Right cardiac atrium (tissue), 5 donors: Measurements from ENCODE around the gene NFE2. TPM values are rescaled to one million over a fixed set of nuclear protein-coding genes. Genes with fewer than 3 reads are reported as not detected.

Source experiments
- ATAC-seq, 2 donors: fragments of 200-7000 bp; cut with Tn5 transposase; one replicate each; pipeline versions ENCODE4 v1.8.0 to v1.9.1; 2020; ENCODE audit warnings: moderate library complexity in 2 of 2, mild to moderate bottlenecking in 1 of 2
- DNase-seq, 3 donors: peaks; one replicate each; pipeline ENCODE4 v3.0.0-alpha.2; 2020
- H3K27ac ChIP-seq: one replicate; pipeline ENCODE4 v1.5.1; 2013; ENCODE audit warnings: mild to moderate bottlenecking, low read length, control low read depth, moderate library complexity
- H3K27me3 ChIP-seq: one replicate; pipeline ENCODE4 v1.6.1; 2013; ENCODE audit not compliant: control insufficient read depth, insufficient read depth
- H3K4me1 ChIP-seq: one replicate; pipeline ENCODE4 v1.6.1; 2013; ENCODE audit warnings: low read length; ENCODE audit not compliant: control insufficient read depth, insufficient read depth
- H3K4me3 ChIP-seq: one replicate; pipeline ENCODE4 v1.5.1; 2013; ENCODE audit warnings: low read length, control low read depth
- H3K9me3 ChIP-seq: one replicate; pipeline ENCODE4 v1.6.1; 2013; ENCODE audit warnings: low read length; ENCODE audit not compliant: control insufficient read depth
- WGBS: extraction: QIAGEN DNeasy Blood & Tissue Kit; methylation state at CpG from one replicate; pipeline ENCODE4 v1.1.7; 2013; 5-methylcytosine and 5-hydroxymethylcytosine counted together
- intact Hi-C, 4 donors: fragments of 100-400 bp; cut with DNase I; formaldehyde crosslinking; loops; one replicate each; pipeline versions ENCODE4 v1.11.0 to v1.14.0; 2022 to 2023
- polyA plus RNA-seq: library from polyadenylated mRNA; stranded (reverse); fragments of 200-250 nt; gene quantifications from one replicate; pipeline ENCODE4 v1.2.3, GENCODE V29; 2013
- total RNA-seq, 4 donors: library from RNA; stranded (reverse); fragmentation: NEBNext Ultra II Directional; extraction: Animal tissue kit (Norgen Biotek cat#: 25700); gene quantifications; one replicate each; pipeline ENCODE4 v1.2.1, GENCODE V29; 2021
- donor health status: healthy with polysubstance abuse.
- donor health status: DM: no; HTN: yes; CAD: no.
- donor health status: DM: no; HTN: no; CAD: no.
- donor health status: DM: no; HTN: yes; CAD: no; lungs with severe emphysema.
- donor health status: DM: yes; HTN: yes; CAD: no.

The NFE2 gene
- total and polyA plus RNA-seq, 5 donors: 0.28 to 0.97 (median 0.32) TPM

DNA sequence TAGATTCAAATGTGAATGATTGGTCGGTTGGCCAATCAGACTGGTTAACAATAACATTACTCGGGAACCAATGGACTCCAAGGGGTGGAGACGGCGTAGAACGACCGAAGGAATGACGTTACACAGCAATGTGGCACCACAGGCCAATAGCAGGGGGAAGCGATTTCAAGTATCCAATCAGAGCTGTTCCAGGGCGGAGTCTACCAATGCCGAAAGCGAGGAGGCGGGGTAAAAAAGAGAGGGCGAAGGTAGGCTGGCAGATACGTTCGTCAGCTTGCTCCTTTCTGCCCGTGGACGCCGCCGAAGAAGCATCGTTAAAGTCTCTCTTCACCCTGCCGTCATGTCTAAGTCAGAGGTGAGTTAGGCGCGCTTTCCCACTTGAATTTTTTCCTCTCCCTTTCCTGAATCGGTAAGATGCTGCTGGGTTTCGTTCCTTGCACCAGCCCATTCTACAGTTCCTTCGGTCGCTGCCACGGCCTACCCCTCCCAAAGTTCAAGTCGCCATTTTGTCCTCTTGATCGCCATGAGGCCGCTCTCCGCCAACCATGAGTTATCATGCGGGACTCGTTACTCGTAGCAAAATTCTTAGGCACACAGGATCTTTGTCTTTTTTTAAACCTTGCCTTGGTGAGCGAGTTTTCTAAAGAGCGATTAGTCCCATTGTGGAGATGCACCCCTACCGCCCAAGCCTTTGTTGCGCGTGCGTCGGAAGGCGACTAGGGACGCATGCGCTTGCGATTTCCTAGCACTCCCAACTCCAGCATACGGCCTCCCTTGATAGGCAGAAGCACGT is 20.2 kb downstream of the NFE2 start, which contains the start of gene HNRNPA1:
Gene HNRNPA1, plus strand, starts transcription at position 259 of the 793 bp plus-strand sequence. Its CDS starts 82 bp downstream, at position 341.
- Histone ChIP-seq H3K9me3 (no peaks in the 10 kb centered on the region), H3K4me1 (peaks cover 6% of the 10 kb centered on the region), H3K27ac (peak within 1 kb of the TSS; percentile 98), H3K4me3 (peak within 1 kb of the TSS; percentile 92), H3K27me3 (no peaks in the 10 kb centered on the region)
- under 1% methylated on average over 48 of the region's 48 CpGs for WGBS
- peak; percentile 96 for ATAC-seq
- intact Hi-C loops: loop anchor here in 1 of 4 donors (10.0 kb wide), 1 partner anchor 84 kb away; the partner anchor contains the start of gene GPR84
- peak; percentile 95 for DNase-seq

DNA sequence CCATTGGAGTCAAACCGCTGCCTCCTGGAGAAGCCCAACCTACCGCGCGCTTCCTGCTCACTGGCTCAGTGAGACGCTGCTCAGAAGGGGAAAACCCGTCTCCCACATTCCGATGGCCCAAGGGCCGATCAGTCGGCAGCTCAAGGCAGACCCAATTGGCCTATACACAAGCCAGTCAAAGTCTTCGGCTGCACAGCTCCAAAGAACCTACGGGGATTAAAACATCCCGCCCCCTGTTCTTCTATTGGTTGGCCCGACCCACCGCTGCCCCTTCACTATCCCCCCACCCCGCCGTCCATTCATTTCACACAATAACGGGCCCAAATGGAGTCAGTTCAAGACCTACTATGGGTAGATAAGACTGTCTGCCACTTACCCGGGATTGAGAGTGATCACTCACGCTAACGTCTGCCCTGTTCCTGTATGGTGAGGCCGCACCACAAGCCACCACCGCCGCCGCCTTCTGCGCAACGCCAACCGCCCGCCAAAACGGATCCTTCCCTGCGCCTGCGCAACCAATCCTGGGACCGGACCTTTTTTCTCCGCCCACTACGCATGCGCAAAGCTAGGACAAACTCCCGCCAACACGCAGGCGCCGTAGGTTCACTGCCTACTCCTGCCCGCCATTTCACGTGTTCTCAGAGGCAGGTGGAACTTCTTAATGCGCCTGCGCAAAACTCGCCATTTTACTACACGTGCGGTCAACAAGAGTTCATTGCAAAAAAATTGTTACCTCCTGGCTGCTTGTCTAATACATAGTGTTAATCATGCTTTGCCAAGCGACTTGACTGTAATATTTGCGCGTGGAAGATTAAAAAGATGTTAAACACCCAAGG is 21.0 kb downstream of the NFE2 start, which contains the start of gene CBX5:
Gene CBX5, minus strand, starts transcription at position 491 of the 836 bp plus-strand sequence. CDS start 22,472 bp downstream, outside the sequence.
- Histone ChIP-seq H3K4me1 (peaks cover 6% of the 10 kb centered on the region), H3K27me3 (no peaks in the 10 kb centered on the region), H3K27ac (peak within 1 kb of the TSS; percentile 98), H3K9me3 (no peaks in the 10 kb centered on the region), H3K4me3 (peak within 1 kb of the TSS; percentile 92)
- DNase-seq: peak; percentile 99
- peak; percentile 93 to 94 for ATAC-seq
- intact Hi-C loops: loop anchor here in 1 of 4 donors (10.0 kb wide), 1 partner anchor 85 kb away; the partner anchor contains the start of gene GPR84
- under 1% methylated on average over 49 of the region's 49 CpGs for WGBS

DNA sequence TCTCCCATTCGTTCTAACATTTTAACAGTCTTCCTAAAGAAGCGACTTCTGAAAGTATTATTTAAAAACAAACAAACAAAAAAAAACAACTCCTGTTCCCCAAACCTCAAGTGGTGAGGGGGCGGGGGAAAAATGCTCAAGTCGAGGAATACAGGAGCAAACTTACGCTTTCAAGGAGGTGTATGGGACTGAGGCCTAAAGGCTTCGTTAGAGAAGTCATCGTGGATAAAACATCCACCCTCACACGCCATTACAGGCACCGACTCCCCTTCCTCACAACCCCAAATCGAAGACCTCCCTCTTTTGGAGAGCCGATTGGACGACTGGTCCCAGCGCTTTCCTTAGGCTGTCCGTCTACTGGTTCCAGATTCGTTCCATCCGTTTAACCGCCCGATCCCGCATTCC is 21.6 kb downstream of the NFE2 start:
- Histone ChIP-seq H3K4me1 (peaks cover 6% of the 10 kb centered on the region), H3K4me3 (peak overlapping the region; percentile 92), H3K27ac (peak overlapping the region; percentile 98), H3K9me3 (no peaks in the 10 kb centered on the region), H3K27me3 (no peaks in the 10 kb centered on the region)
- DNase-seq (no peak), ATAC-seq (no peak)
- under 1% methylated on average over 19 of the region's 19 CpGs for WGBS
- intact Hi-C loops: no loop called here

DNA sequence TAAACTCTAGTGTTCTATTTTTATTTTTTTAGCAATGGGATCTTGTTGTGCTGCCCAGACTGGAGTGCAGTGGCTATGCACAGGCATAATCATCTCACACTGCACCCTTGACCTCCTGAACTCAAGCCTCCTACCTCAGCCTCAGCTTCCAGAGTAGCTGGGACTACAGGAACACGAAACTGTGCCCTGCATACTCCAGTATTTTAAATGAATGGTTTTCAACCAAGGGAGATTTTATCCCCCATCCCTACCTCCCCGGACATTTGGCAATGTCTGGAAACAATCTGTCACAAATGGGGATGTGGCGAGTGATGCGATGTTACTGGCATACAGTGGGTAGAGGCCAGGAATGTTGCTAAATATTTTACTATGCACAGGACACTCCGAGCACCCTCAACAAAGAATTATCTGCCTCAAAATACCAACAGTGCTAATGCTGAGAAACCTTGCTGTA is 23.0 kb downstream of the NFE2 start:
- no peaks in the 10 kb centered on the region for H3K27me3 ChIP-seq
- peaks cover 6% of the 10 kb centered on the region for H3K4me1 ChIP-seq
- ATAC-seq (no peak), DNase-seq (no peak)
- 29% methylated on average over 5 of the region's 5 CpGs for WGBS
- no peaks in the 10 kb centered on the region for H3K9me3 ChIP-seq
- H3K27ac ChIP-seq: peak overlapping the region; percentile 67
- intact Hi-C loops: no loop called here
- H3K4me3 ChIP-seq: peak overlapping the region; percentile 16

DNA sequence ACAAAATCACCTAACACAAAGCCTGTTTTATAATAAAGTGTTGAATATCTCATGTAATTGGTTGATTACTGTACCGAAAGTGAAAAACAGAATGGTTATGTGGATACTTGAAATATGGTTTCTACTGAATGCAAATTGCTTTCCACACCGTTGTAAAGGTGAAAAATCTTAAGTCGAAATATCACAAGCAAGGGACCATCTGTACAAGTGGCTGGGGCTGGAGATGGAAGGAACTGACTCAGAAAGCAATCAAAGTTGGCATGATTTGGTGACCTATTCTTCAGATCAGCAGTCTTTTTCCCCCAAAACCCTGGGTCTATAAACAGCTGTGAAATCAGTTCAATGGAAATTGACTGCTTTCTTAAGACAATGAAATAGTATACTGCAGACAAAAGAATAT is 24.4 kb downstream of the NFE2 start:
- 87% methylated on average over 3 of the region's 3 CpGs for WGBS

DNA sequence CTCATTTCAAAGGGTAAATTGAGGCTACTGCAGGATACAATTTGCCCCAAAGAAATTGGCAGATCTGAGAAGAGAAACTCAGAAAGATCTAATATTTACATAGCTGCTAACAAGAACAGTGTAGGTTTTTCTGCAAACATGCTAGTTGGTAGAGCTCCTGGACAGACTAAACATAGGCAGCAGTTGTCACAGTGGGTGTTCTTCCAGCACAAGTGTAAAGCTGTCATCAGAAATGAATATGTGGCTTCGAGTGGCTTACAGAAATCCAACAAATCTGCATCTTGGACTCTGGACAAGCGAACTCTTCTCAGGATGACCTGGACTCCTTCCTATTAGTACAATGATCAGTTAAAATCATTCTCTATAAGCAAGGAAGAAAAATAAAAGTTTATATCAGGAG is 26.8 kb downstream of the NFE2 start:
- DNase-seq (no peak), ATAC-seq (no peak)
- Histone ChIP-seq H3K4me3 (no peak overlapping the region), H3K4me1 (peaks cover 2% of the 10 kb centered on the region), H3K27me3 (no peaks in the 10 kb centered on the region), H3K27ac (no peak overlapping the region), H3K9me3 (no peaks in the 10 kb centered on the region)
- intact Hi-C loops: no loop called here
- 76% methylated on average over 2 of the region's 2 CpGs for WGBS

More for the DNA sequence above, 24.4 kb downstream of the NFE2 start:
- Histone ChIP-seq H3K27ac (no peak overlapping the region), H3K9me3 (no peaks in the 10 kb centered on the region), H3K27me3 (no peaks in the 10 kb centered on the region), H3K4me1 (peaks cover 2% of the 10 kb centered on the region), H3K4me3 (no peak overlapping the region)
- no peak for ATAC-seq
- intact Hi-C loops: no loop called here
- no peak for DNase-seq

DNA sequence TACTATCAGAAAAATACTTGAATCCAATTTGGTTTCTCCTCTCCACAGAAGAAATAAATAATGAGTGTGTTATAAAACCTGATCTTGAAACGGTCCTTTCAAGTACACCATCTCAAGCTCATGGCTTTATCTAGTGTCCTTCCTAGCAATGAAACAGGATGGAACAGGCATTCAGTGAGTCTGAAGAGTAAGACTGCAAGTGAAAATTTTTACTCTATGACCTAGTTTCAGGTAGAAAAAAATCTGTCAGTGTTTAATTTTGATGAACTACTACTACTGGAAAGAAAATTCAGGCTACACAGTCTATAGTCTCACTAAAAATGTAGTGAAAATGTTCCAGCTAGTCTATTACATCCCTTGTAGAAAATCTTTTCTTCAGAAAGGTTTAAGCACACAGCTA is 28.6 kb downstream of the NFE2 start:
- no peak for DNase-seq
- no peaks in the 10 kb centered on the region for H3K4me1 ChIP-seq
- no peak for ATAC-seq
- intact Hi-C loops: no loop called here
- H3K27me3 ChIP-seq: no peaks in the 10 kb centered on the region
- H3K4me3 ChIP-seq: no peak overlapping the region
- H3K27ac ChIP-seq: no peak overlapping the region
- WGBS: 60% methylated on average over 1 of the region's 1 CpG
- no peaks in the 10 kb centered on the region for H3K9me3 ChIP-seq

DNA sequence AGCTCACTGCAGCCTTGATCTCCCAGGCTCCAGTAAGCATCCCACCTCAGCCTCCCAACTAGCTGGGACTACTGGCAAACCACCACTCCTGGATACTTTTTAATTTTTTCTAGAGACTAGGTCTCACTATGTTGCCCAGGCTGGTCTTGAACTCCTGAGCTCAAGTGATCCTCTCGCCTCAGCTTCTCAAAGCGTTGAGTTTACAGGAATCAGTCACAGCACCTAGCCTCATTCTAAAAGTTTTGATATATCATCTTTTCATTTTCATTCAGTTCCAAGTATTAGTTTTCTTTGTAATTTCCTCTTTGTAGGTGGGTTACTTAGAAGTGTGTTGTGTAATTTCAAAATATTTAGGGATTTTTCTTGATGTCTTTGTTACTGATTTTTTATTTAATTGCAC is 30.5 kb downstream of the NFE2 start:
- Histone ChIP-seq H3K4me3 (no peak overlapping the region), H3K27ac (no peak overlapping the region), H3K4me1 (no peaks in the 10 kb centered on the region), H3K27me3 (no peaks in the 10 kb centered on the region), H3K9me3 (no peaks in the 10 kb centered on the region)
- DNase-seq: no peak
- 97% methylated on average over 2 of the region's 2 CpGs for WGBS
- ATAC-seq: no peak
- intact Hi-C loops: no loop called here

DNA sequence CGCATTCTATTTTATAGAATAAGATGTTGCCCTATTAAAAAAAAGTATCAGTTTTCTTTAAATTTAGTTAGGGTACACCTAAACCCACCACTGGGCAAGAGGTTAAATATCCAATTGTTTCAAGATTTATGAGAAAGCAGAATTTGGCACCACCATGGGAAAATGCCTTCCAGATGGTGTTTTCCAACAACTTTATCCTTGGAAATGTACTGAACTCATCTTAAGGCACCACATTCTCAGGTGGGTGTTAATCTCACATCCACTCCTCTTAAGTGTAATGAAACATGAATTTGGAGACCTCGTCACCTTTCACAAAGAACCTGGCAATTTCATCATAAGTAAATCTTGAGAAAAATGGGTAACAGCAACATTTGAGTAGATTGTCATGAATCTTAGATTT is 34.0 kb downstream of the NFE2 start:
- no peak overlapping the region for H3K27ac ChIP-seq
- intact Hi-C loops: no loop called here
- H3K27me3 ChIP-seq: no peaks in the 10 kb centered on the region
- H3K4me1 ChIP-seq: no peaks in the 10 kb centered on the region
- DNase-seq: no peak
- no peak for ATAC-seq
- 97% methylated on average over 2 of the region's 2 CpGs for WGBS
- H3K4me3 ChIP-seq: no peak overlapping the region
- H3K9me3 ChIP-seq: no peaks in the 10 kb centered on the region

DNA sequence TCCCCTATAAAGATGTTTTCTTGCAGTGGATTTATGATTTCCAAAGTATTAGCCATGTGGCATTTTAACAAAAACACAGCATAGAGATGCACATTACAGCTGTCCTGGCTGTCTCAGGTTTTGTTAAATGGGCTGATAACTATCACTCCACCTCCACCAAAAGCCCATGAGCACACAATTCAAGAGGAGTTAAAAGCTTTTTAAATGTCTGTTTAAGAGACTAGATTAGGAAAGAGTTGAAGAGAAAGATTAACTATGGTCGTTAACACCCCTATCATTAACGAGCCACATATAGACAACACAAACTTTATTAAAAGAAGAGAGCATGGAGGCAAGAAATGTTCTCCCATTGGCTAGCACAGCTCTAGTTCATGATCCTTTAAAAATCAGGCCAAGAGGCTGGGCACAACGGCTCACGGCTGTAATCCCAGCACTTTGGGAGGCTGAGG is 35.4 kb downstream of the NFE2 start:
- no peak for ATAC-seq
- WGBS: 93% methylated on average over 4 of the region's 4 CpGs
- intact Hi-C loops: no loop called here

More for the DNA sequence above, 35.4 kb downstream of the NFE2 start:
- H3K27ac ChIP-seq: no peak overlapping the region
- no peak for DNase-seq
- H3K9me3 ChIP-seq: no peaks in the 10 kb centered on the region
- H3K27me3 ChIP-seq: no peaks in the 10 kb centered on the region
- no peaks in the 10 kb centered on the region for H3K4me1 ChIP-seq
- no peak overlapping the region for H3K4me3 ChIP-seq
